HepG2 (cell line): ENCODE measurements around the gene C2orf80. TPM values are rescaled to one million over a fixed set of nuclear protein-coding genes. Genes with fewer than 3 reads are reported as not detected.

Source experiments
- ASH2L ChIP-seq: fragments of 300-600, 200-600 bp; sonication (generic); IDR thresholded peaks from 2 replicates; pipeline ENCODE4 v1.7.0; 2017; ENCODE audit warnings: low read depth, mild to moderate bottlenecking, moderate library complexity, mixed read lengths, low read length; ENCODE audit not compliant: insufficient read length
- EP300 ChIP-seq, 3 experiments: sonication (generic) in 1 of 3; formaldehyde crosslinking in 1 of 3; IDR thresholded peaks; 2 replicates each; pipeline versions ENCODE4 v1.5.1 to v1.6.1; 2011 to 2020; ENCODE audit warnings: low read depth in 2 of 3, low read length in 2 of 3, borderline replicate concordance in 1 of 3, improper control_type of control experiment in 1 of 3, mild to moderate bottlenecking in 1 of 3, missing genetic modification reagents in 1 of 3, moderate library complexity in 1 of 3
- FOXO4 ChIP-seq: sonication (generic); formaldehyde crosslinking; conservative IDR thresholded peaks from 2 replicates; pipeline ENCODE4 v1.8.1; 2023; ENCODE audit warnings: missing genetic modification reagents
- GMEB1 ChIP-seq: sonication (generic); formaldehyde crosslinking; IDR thresholded peaks from 2 replicates; pipeline ENCODE4 v1.5.1; 2020; ENCODE audit warnings: missing genetic modification reagents, mild to moderate bottlenecking, borderline replicate concordance
- GZF1 ChIP-seq: sonication (generic); formaldehyde crosslinking; IDR thresholded peaks from 2 replicates; pipeline ENCODE4 v1.5.1; 2020; ENCODE audit warnings: mild to moderate bottlenecking, missing genetic modification reagents
- KDM4B ChIP-seq: sonication (generic); formaldehyde crosslinking; IDR thresholded peaks from 2 replicates; pipeline ENCODE4 v1.4.0; 2020; ENCODE audit warnings: missing genetic modification reagents
- LRRFIP1 ChIP-seq: sonication (generic); formaldehyde crosslinking; conservative IDR thresholded peaks from 2 replicates; pipeline ENCODE4 v1.4.0; 2020; ENCODE audit warnings: missing genetic modification reagents
- NBN ChIP-seq: fragments of 450-650 bp; conservative IDR thresholded peaks from 2 replicates; pipeline ENCODE4 v1.6.1; 2017
- NFATC3 ChIP-seq: sonication (generic); formaldehyde crosslinking; IDR thresholded peaks from 2 replicates; pipeline ENCODE4 v1.5.1; 2020; ENCODE audit warnings: mild to moderate bottlenecking, missing genetic modification reagents
- POLR2AphosphoS2 ChIP-seq: IDR thresholded peaks from 2 replicates; pipeline ENCODE4 v1.6.1; 2011; ENCODE audit warnings: low read depth, low read length, improper control_type of control experiment
- RBM39 ChIP-seq: fragments of 200-400 bp; formaldehyde crosslinking; IDR thresholded peaks from one replicate; pipeline ENCODE4 v1.6.1; 2018; ENCODE audit warnings: antibody characterized with exemption, mild to moderate bottlenecking, low read depth, low read length; ENCODE audit not compliant: poor library complexity, severe bottlenecking
- SOX13 ChIP-seq, 3 experiments: fragments of 450-650 bp in 1 of 3; sonication (generic) in 1 of 3; formaldehyde crosslinking in 1 of 3; IDR thresholded peaks in 2 of 3; conservative IDR thresholded peaks in 1 of 3; 2 replicates each; pipeline versions ENCODE4 v1.5.0 to v1.6.1; 2016 to 2020; ENCODE audit warnings: antibody characterized with exemption in 1 of 3, mild to moderate bottlenecking in 1 of 3, missing compliant biosample characterization in 1 of 3, missing genetic modification reagents in 1 of 3, moderate library complexity in 1 of 3
- ZBTB26 ChIP-seq: IDR thresholded peaks from 2 replicates; pipeline ENCODE4 v1.6.1; 2016; ENCODE audit warnings: missing compliant biosample characterization, missing genetic modification reagents, borderline replicate concordance
- ZNF20 ChIP-seq: sonication (generic); formaldehyde crosslinking; IDR thresholded peaks from 2 replicates; pipeline ENCODE4 v1.4.0; 2020; ENCODE audit warnings: mild to moderate bottlenecking, moderate library complexity, missing genetic modification reagents
- ZNF234 ChIP-seq: sonication (generic); formaldehyde crosslinking; conservative IDR thresholded peaks from 2 replicates; pipeline ENCODE4 v1.5.1; 2020; ENCODE audit warnings: mild to moderate bottlenecking, missing genetic modification reagents
- ZNF24 ChIP-seq: fragments of 450-650 bp; IDR thresholded peaks from 2 replicates; pipeline ENCODE4 v1.6.1; 2017; ENCODE audit warnings: antibody characterized with exemption, mild to moderate bottlenecking
- ZNF30 ChIP-seq: sonication (generic); formaldehyde crosslinking; IDR thresholded peaks from 2 replicates; pipeline ENCODE4 v1.5.0; 2020; ENCODE audit warnings: mild to moderate bottlenecking, missing genetic modification reagents
- ZNF431 ChIP-seq: sonication (generic); formaldehyde crosslinking; IDR thresholded peaks from 2 replicates; pipeline ENCODE4 v1.9.0; 2022; ENCODE audit warnings: missing genetic modification reagents, low read depth, mild to moderate bottlenecking, borderline replicate concordance
- ZNF784 ChIP-seq: sonication (generic); formaldehyde crosslinking; IDR thresholded peaks from 2 replicates; pipeline ENCODE4 v1.5.1; 2020; ENCODE audit warnings: missing genetic modification reagents, mild to moderate bottlenecking, borderline replicate concordance
- polyA plus RNA-seq, 8 experiments: library from polyadenylated mRNA; depleted of rRNA in 3 of 8; stranded (reverse) in 7 of 8; unstranded in 1 of 8; fragments of >200 nt; fragmentation: Illumina TruSeq in 4 of 8; extraction: Trizol in 4 of 8; gene quantifications; 2 replicates each; pipeline versions ENCODE4 v1.2.1 to v1.2.3, GENCODE V29; 2011 to 2016; ENCODE audit warnings: low read depth in 4 of 8, missing spikeins in 1 of 8, mixed read lengths in 1 of 8; ENCODE audit not compliant: insufficient read depth in 1 of 8
- total RNA-seq, 5 experiments: library from RNA; depleted of rRNA; stranded (reverse); fragments of >200 nt; fragmentation: Illumina TruSeq; extraction: Trizol; gene quantifications; 2 replicates each; pipeline ENCODE4 v1.2.3, GENCODE V29; 2016; ENCODE audit warnings: low read depth in 1 of 5

The C2orf80 gene
- total and polyA plus RNA-seq, 2 of the 13 experiments (the other 11 are each of a cell fraction or from before 2014, with no cell fraction given): not detected

GRCh38 chr2:208175069-208175839 is 14.6 kb downstream of the C2orf80 start (continued):
- no peak for TF ChIP-seq LRRFIP1 (CRISPR knock-in tag)
- TF ChIP-seq NBN: no peak
- TF ChIP-seq POLR2AphosphoS2: no peak
- TF ChIP-seq ZNF234 (CRISPR knock-in tag): no peak
- no peak for TF ChIP-seq NFATC3
- no peak for TF ChIP-seq ZNF30 (CRISPR knock-in tag)
- no peak for TF ChIP-seq GMEB1
- no peak; a peak in 1 of 4 replicates for TF ChIP-seq EP300 (IDR thresholded peaks at IDR 0.05; ENCODE audit: low read depth in 2 of 2, low read length in 2 of 2)
- TF ChIP-seq EP300 (CRISPR knock-in tag; IDR thresholded peaks at IDR 0.05; ENCODE audit: borderline replicate concordance): no peak
- TF ChIP-seq RBM39: no peak
- TF ChIP-seq SOX13 (IDR thresholded peaks at IDR 0.05): no peak
- TF ChIP-seq SOX13 (CRISPR knock-in tag; conservative IDR thresholded peaks at IDR 0.05 in 1 of 2, IDR thresholded peaks at IDR 0.05 in 1 of 2): peak in 1 of 2 experiments; percentile 21; a peak in 1 of 4 replicates
- no peak for TF ChIP-seq KDM4B
- no peak for TF ChIP-seq ZNF431
- TF ChIP-seq ASH2L: peak; percentile 0
- no peak for TF ChIP-seq GZF1 (CRISPR knock-in tag)
- no peak for TF ChIP-seq ZNF784 (CRISPR knock-in tag)
- no peak for TF ChIP-seq FOXO4
- TF ChIP-seq ZBTB26 (CRISPR knock-in tag): no peak
- no peak for TF ChIP-seq ZNF20 (CRISPR knock-in tag)
- peak; percentile 34; the same call in 1 of the 2 replicates for TF ChIP-seq ZNF24
